ENCODE results near the gene LEKR1. TPM values are rescaled to one million over a fixed set of nuclear protein-coding genes. Genes with fewer than 3 reads are reported as not detected.

LEKR1 gene
- total RNA-seq, 2 donors from 2014 or later, result 0.99 to 1.3 TPM

- WGBS, 2 donors, result 95 to 99% methylated on average over 3 of the region's 3 CpGs
- intact Hi-C loops (cut with DNase I), result no loop called here
- Histone ChIP-seq H3K4me1 (peaks cover 11% of the 10 kb centered on the region), H3K27me3 (no peaks in the 10 kb centered on the region), H3K4me3 (no peak overlapping the region), H3K27ac (no peak overlapping the region), H3K36me3 (replicated peaks in 1 of 2; ENCODE audit: insufficient read depth in 1 of 2, low read depth in 2 of 2) (no peaks in the 10 kb centered on the region), H3K9me3 (no peaks in the 10 kb centered on the region)
- TF ChIP-seq, protein P1, sequence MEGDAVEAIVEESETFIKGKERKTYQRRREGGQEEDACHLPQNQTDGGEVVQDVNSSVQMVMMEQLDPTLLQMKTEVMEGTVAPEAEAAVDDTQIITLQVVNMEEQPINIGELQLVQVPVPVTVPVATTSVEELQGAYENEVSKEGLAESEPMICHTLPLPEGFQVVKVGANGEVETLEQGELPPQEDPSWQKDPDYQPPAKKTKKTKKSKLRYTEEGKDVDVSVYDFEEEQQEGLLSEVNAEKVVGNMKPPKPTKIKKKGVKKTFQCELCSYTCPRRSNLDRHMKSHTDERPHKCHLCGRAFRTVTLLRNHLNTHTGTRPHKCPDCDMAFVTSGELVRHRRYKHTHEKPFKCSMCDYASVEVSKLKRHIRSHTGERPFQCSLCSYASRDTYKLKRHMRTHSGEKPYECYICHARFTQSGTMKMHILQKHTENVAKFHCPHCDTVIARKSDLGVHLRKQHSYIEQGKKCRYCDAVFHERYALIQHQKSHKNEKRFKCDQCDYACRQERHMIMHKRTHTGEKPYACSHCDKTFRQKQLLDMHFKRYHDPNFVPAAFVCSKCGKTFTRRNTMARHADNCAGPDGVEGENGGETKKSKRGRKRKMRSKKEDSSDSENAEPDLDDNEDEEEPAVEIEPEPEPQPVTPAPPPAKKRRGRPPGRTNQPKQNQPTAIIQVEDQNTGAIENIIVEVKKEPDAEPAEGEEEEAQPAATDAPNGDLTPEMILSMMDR (IDR thresholded peaks at IDR 0.05), result no peak
- TF ChIP-seq POLR2A (IDR thresholded peaks at IDR 0.05), result no peak
- ATAC-seq, result no peak
- DNase-seq, result no peak
These were observed 34.0 kb upstream of the LEKR1 start for GRCh38 chr3:156792114-156792513.

DNA sequence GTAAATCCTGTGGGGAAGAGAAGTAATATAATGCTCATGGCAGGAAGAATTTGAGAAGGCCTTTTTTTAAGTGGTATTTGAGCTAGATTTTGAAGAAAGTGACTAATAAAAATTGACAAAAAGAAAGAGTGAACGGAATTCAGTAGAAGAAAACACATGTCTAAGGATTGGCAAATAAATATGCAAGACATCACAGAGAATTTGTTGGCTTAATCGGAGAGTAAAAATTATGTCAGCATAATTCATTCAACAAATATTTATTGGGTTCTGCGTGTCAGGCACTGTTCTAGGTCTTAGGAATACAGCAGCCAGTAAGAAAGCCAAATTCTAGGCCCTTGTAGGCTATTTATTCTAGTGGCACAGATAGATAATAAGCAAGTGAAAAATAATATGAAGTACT, 33.6 kb upstream of the LEKR1 start:
- H3K27me3 ChIP-seq, result no peaks in the 10 kb centered on the region
- DNase-seq (no peak), ATAC-seq (no peak)
- TF ChIP-seq, protein P1 (IDR thresholded peaks at IDR 0.05), result no peak
- no peak for TF ChIP-seq POLR2A (IDR thresholded peaks at IDR 0.05)
- no peaks in the 10 kb centered on the region for H3K36me3 ChIP-seq (replicated peaks in 1 of 2; ENCODE audit: insufficient read depth in 1 of 2, low read depth in 2 of 2)
- no peak overlapping the region for H3K27ac ChIP-seq
- peaks cover 11% of the 10 kb centered on the region for H3K4me1 ChIP-seq
- WGBS, 2 donors, result 61 to 65% methylated on average over 3 of the region's 3 CpGs
- no peak overlapping the region for H3K4me3 ChIP-seq
- no peaks in the 10 kb centered on the region for H3K9me3 ChIP-seq
- intact Hi-C loops (cut with DNase I), result no loop called here

GRCh38 chr3:156792945-156793344, 33.2 kb upstream of the LEKR1 start:
- ATAC-seq (no peak), DNase-seq (no peak)
- Histone ChIP-seq H3K27ac (peak overlapping the region in 1 of 4 donors; percentile 28), H3K27me3 (no peaks in the 10 kb centered on the region), H3K36me3 (replicated peaks in 1 of 2; ENCODE audit: insufficient read depth in 1 of 2, low read depth in 2 of 2) (no peaks in the 10 kb centered on the region), H3K9me3 (no peaks in the 10 kb centered on the region), H3K4me3 (no peak overlapping the region), H3K4me1 (peaks cover 11% of the 10 kb centered on the region)
- no peak for TF ChIP-seq POLR2A (IDR thresholded peaks at IDR 0.05)
- TF ChIP-seq, protein P1 (IDR thresholded peaks at IDR 0.05), result no peak
- intact Hi-C loops (cut with DNase I), result no loop called here
- WGBS, 2 donors, result 82 to 85% methylated on average over 2 of the region's 2 CpGs

DNA sequence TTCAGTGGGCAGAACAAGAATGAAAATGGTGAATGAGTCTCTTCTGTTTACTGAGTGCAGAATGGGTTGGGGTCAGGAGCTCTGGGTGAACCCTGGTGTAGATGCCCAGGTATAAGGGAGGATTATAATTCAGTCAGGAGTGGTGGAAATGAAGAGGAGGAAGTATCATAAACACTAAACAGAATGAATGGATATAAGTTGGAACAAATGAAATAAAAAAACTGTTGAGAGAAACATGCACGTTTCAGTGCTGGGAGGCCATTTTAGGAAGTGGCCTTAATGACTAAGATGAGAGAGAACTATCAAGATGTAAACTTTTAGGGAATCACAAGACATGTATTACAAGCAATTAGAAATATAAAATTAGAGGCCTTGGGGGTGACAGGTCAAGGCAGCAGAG, 32.8 kb upstream of the LEKR1 start:
- H3K27me3 ChIP-seq, result no peaks in the 10 kb centered on the region
- ATAC-seq, result no peak
- intact Hi-C loops (cut with DNase I), result no loop called here
- WGBS, 2 donors, result 69 to 75% methylated on average over 1 of the region's 1 CpG
- TF ChIP-seq, protein P1 (IDR thresholded peaks at IDR 0.05), result no peak
- TF ChIP-seq POLR2A (IDR thresholded peaks at IDR 0.05), result no peak
- no peak for DNase-seq
- H3K9me3 ChIP-seq, result no peaks in the 10 kb centered on the region
- no peaks in the 10 kb centered on the region for H3K36me3 ChIP-seq (replicated peaks in 1 of 2; ENCODE audit: insufficient read depth in 1 of 2, low read depth in 2 of 2)
- no peak overlapping the region for H3K4me3 ChIP-seq
- H3K4me1 ChIP-seq, result peaks cover 11% of the 10 kb centered on the region
- peak overlapping the region in 2 of 4 donors; percentile 36 to 47 for H3K27ac ChIP-seq

DNA sequence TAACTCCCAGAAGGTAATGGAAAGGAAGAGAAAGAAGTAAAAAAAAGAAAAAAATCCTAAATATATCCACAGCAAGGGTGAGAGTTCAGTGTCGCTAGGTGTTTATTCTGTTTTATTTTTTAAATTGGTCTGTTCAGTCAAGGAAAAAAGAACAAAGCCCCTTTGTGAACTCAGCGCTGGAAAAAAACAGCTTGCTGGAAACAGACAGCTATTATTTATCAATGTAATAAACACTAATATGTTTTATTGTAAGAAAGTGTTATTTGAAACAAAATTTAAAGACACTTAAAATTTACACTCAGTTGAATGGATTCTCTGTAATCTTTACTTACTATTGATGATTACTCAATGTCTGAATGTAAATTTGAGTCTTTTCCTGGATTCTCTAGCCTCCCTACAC, 32.3 kb upstream of the LEKR1 start:
- H3K4me3 ChIP-seq, result no peak overlapping the region
- no peaks in the 10 kb centered on the region for H3K9me3 ChIP-seq
- H3K27me3 ChIP-seq, result no peaks in the 10 kb centered on the region
- intact Hi-C loops (cut with DNase I), result no loop called here
- peaks cover 9% of the 10 kb centered on the region for H3K4me1 ChIP-seq
- no peak for DNase-seq
- 57 to 66% methylated on average over 2 of the region's 2 CpGs for WGBS, 2 donors
- peak overlapping the region in 2 of 4 donors; percentile 36 to 47 for H3K27ac ChIP-seq
- no peaks in the 10 kb centered on the region for H3K36me3 ChIP-seq (replicated peaks in 1 of 2; ENCODE audit: insufficient read depth in 1 of 2, low read depth in 2 of 2)
- no peak for ATAC-seq
- TF ChIP-seq POLR2A (IDR thresholded peaks at IDR 0.05), result no peak
- TF ChIP-seq, protein P1 (IDR thresholded peaks at IDR 0.05), result no peak
